ENCODE data around the gene TTC38. TPM values are rescaled to one million over a fixed set of nuclear protein-coding genes. Genes with fewer than 3 reads are reported as not detected.

Gene TTC38
- total and polyA plus RNA-seq, 7 donors: 9.9 to 19.5 (median 13.4) TPM

DNA sequence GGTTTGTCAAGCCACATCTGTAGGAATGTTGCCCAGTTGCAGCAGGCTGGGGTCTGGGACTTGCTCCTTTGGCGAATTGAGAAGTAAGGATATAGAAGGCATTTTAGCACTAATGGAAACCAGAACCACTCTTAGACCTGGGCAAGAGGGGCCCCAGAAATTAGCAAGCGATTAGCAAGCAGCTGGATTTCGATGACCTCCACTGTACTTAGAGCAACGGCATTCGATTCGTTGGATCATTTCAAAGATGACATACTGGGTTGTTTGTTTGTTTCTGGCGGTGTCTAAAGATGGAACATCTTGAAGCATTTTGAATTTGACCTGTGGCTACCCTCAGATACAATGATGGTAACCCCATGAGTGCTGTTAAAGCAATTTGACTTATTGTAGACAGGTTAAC is 16.5 kb upstream of the TTC38 start:
- Histone ChIP-seq H3K27me3 (ENCODE audit: insufficient read depth in 3 of 3, low read length in 2 of 3) (no peaks in the 10 kb centered on the region), H3K27ac (peak overlapping the region; percentile 93), H3K36me3 (ENCODE audit: insufficient read depth in 1 of 2, low read depth in 1 of 2) (no peaks in the 10 kb centered on the region), H3K9me3 (no peaks in the 10 kb centered on the region), H3K4me1 (peaks cover 27% of the 10 kb centered on the region), H3K4me3 (peak overlapping the region; percentile 97)
- intact Hi-C loops (cut with DNase I): loop anchor here in 1 of 2 donors (5.0 kb wide), 1 partner anchor 104 kb away; no protein-coding TSS in a partner anchor
- TF ChIP-seq CTCF (IDR thresholded peaks at IDR 0.05): no peak
- ATAC-seq: no peak
- 49 to 61% (median 54%) methylated on average over 7 of the region's 7 CpGs for WGBS, 3 donors
- DNase-seq: no peak

GRCh38 chr22:46251816-46252380 is 15.9 kb upstream of the TTC38 start:
- no peaks in the 10 kb centered on the region for H3K36me3 ChIP-seq (ENCODE audit: insufficient read depth in 1 of 2, low read depth in 1 of 2)
- H3K9me3 ChIP-seq: no peaks in the 10 kb centered on the region
- WGBS, 3 donors: 91 to 92% (median 91%) methylated on average over 9 of the region's 9 CpGs
- no peak for DNase-seq
- H3K27me3 ChIP-seq (ENCODE audit: insufficient read depth in 3 of 3, low read length in 2 of 3): no peaks in the 10 kb centered on the region
- H3K4me3 ChIP-seq: peak overlapping the region; percentile 97
- H3K4me1 ChIP-seq: peaks cover 33% of the 10 kb centered on the region
- no peak overlapping the region for H3K27ac ChIP-seq
- no peak for TF ChIP-seq CTCF (IDR thresholded peaks at IDR 0.05)
- intact Hi-C loops (cut with DNase I): loop anchor here in 1 of 2 donors (5.0 kb wide), 1 partner anchor 105 kb away; no protein-coding TSS in a partner anchor
- no peak for ATAC-seq

GRCh38 chr22:46256358-46256958 is 11.3 kb upstream of the TTC38 start:
- Histone ChIP-seq H3K9me3 (no peaks in the 10 kb centered on the region), H3K4me3 (no peak overlapping the region), H3K36me3 (ENCODE audit: insufficient read depth in 1 of 2, low read depth in 1 of 2) (no peaks in the 10 kb centered on the region), H3K27me3 (ENCODE audit: insufficient read depth in 3 of 3, low read length in 2 of 3) (no peaks in the 10 kb centered on the region), H3K4me1 (peaks cover 22% of the 10 kb centered on the region), H3K27ac (peak overlapping the region; percentile 15)
- 27 to 48% (median 32%) methylated on average over 8 of the region's 8 CpGs for WGBS, 3 donors
- intact Hi-C loops (cut with DNase I): no loop called here
- ATAC-seq (peak; percentile 40 to 86 (median 68)), DNase-seq (no peak)
- no peak for TF ChIP-seq CTCF (IDR thresholded peaks at IDR 0.05)

- no peaks in the 10 kb centered on the region for H3K36me3 ChIP-seq (ENCODE audit: insufficient read depth in 1 of 2, low read depth in 1 of 2)
- peaks cover 15% of the 10 kb centered on the region for H3K4me1 ChIP-seq
- ATAC-seq (no peak), DNase-seq (peak in 1 of 2 donors; percentile 33)
- TF ChIP-seq CTCF (IDR thresholded peaks at IDR 0.05): no peak
- no peaks in the 10 kb centered on the region for H3K27me3 ChIP-seq (ENCODE audit: insufficient read depth in 3 of 3, low read length in 2 of 3)
- intact Hi-C loops (cut with DNase I): no loop called here
- no peak overlapping the region for H3K4me3 ChIP-seq
- 73 to 82% (median 75%) methylated on average over 12 of the region's 12 CpGs for WGBS, 3 donors
- no peaks in the 10 kb centered on the region for H3K9me3 ChIP-seq
- no peak overlapping the region for H3K27ac ChIP-seq
These were observed 8.4 kb upstream of the TTC38 start for GRCh38 chr22:46259374-46259773.
